Cardiac muscle cell (in vitro differentiated cells and primary cell): ENCODE measurements around the gene WDR1. TPM values are rescaled to one million over a fixed set of nuclear protein-coding genes. Genes with fewer than 3 reads are reported as not detected.

Experiments used
- DNase-seq, 2 donors: peaks; one replicate each; pipeline versions ENCODE4 v3.0.0 to v3.0.0-alpha.2; 2010 to 2017; ENCODE audit warnings: low read depth in 1 of 2, low spot score in 1 of 2
- H3K27ac ChIP-seq: fragments of 200-600 bp; sonication (generic); 2 replicates; pipeline ENCODE4 v1.5.1; 2016
- H3K27me3 ChIP-seq: fragments of 200-600 bp; sonication (generic); 2 replicates; pipeline ENCODE4 v1.6.0; 2016; ENCODE audit warnings: control low read depth
- H3K36me3 ChIP-seq: fragments of 200-600 bp; sonication (generic); 2 replicates; pipeline ENCODE4 v1.5.1; 2016; ENCODE audit warnings: control low read depth
- H3K4me1 ChIP-seq: fragments of 200-600 bp; sonication (generic); 2 replicates; pipeline ENCODE4 v1.8.1; 2017; ENCODE audit warnings: low read depth, mild to moderate bottlenecking, mixed run types
- H3K4me3 ChIP-seq: fragments of 200-600 bp; sonication (generic); 2 replicates; pipeline ENCODE4 v1.5.1; 2016; ENCODE audit warnings: mild to moderate bottlenecking
- H3K9me3 ChIP-seq: fragments of 200-600 bp; sonication (generic); 2 replicates; pipeline ENCODE4 v1.5.1; 2017; ENCODE audit warnings: low read depth, mild to moderate bottlenecking, control low read depth
- polyA plus RNA-seq: library from polyadenylated mRNA; unstranded; fragments of >200 nt; fragmentation: Nextera tagmentation; extraction: Ambion mirVana; gene quantifications from 2 replicates; pipeline ENCODE4 v1.2.1, GENCODE V29; 2016
- total RNA-seq: library from RNA; depleted of rRNA; stranded (reverse); fragments of >200 nt; gene quantifications from 2 replicates; pipeline ENCODE4 v1.2.3, GENCODE V29; 2016
- TF ChIP-seq, protein P1 (sequence below): IDR thresholded peaks from 2 replicates; pipeline ENCODE4 v1.5.1; 2012; ENCODE audit warnings: low read depth, mild to moderate bottlenecking, low read length

WDR1 gene
- total and polyA plus RNA-seq, 2 experiments from 2014 or later = 198 to 347 TPM

DNA sequence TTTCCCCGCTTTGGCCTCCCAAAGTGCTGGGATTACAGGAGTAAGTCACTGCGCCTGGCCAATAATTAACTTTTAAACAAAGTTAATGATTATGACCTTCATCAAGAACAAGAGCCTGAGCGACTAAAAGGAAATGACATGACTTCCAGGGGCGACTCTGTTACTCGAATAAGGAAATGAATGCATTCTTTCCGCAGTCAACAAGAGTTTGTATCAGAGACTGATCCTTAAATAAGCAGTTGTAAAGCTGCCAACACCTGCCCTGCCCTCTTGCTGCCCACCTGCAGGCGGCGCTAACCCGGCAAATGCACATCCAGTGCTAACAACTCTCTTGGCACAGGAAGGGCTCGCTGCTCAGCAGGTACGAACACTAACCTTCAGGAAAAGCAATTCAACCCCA, 27.3 kb downstream of the WDR1 start:
- H3K9me3 ChIP-seq = no peaks in the 10 kb centered on the region
- peaks cover 33% of the 10 kb centered on the region for H3K4me1 ChIP-seq
- peak overlapping the region; percentile 34 for H3K27ac ChIP-seq
- no peaks in the 10 kb centered on the region for H3K27me3 ChIP-seq
- TF ChIP-seq, protein P1, sequence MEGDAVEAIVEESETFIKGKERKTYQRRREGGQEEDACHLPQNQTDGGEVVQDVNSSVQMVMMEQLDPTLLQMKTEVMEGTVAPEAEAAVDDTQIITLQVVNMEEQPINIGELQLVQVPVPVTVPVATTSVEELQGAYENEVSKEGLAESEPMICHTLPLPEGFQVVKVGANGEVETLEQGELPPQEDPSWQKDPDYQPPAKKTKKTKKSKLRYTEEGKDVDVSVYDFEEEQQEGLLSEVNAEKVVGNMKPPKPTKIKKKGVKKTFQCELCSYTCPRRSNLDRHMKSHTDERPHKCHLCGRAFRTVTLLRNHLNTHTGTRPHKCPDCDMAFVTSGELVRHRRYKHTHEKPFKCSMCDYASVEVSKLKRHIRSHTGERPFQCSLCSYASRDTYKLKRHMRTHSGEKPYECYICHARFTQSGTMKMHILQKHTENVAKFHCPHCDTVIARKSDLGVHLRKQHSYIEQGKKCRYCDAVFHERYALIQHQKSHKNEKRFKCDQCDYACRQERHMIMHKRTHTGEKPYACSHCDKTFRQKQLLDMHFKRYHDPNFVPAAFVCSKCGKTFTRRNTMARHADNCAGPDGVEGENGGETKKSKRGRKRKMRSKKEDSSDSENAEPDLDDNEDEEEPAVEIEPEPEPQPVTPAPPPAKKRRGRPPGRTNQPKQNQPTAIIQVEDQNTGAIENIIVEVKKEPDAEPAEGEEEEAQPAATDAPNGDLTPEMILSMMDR = peak; percentile 38
- DNase-seq = no peak
- no peak overlapping the region for H3K4me3 ChIP-seq
- peaks cover 60% of the 10 kb centered on the region for H3K36me3 ChIP-seq

DNA sequence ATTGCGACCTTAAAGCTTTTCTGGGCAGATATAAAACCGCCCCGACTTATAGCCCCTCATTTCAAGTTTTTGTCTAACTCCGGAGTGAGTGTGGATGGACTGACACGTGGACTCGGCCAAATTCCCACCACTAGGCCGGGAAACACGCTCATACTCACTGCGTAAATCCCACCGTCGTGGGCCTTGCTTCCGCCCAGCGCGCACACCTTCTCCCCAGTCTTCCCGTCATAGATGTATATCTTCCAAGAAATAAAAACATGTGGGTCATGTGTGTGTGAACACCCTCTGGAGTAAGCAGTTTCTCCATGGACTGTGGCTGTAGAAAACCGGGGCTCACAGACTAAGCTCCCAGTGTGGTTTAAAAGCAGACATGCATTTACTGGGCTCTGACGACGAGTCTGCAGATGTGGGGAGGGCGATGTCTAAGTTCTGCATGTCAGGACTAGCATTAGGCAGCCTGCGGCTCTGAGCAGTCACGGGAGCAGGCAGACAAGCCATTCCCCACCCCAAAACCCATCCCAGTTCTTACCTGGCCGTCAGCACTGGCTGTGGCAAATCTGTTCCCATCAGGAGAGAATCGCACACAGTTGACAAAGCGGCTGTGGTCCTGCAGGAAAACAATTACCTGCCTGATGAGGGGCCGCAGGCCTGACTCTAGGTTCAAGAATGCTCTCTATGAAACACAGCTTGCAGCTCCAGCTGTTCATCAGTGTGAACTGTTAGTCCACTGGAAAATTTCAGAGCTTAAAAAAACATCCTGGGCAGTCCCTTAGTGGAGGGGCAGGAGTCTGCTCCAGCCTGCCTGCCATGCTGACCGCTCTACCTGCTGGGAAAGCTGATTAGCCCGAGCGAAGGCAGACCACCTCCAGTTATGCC, 28.2 kb downstream of the WDR1 start:
- Histone ChIP-seq H3K4me3 (no peak overlapping the region), H3K27me3 (no peaks in the 10 kb centered on the region), H3K36me3 (peaks cover 66% of the 10 kb centered on the region), H3K27ac (no peak overlapping the region), H3K9me3 (no peaks in the 10 kb centered on the region), H3K4me1 (peaks cover 25% of the 10 kb centered on the region)
- TF ChIP-seq, protein P1 = no peak
- no peak for DNase-seq

DNA sequence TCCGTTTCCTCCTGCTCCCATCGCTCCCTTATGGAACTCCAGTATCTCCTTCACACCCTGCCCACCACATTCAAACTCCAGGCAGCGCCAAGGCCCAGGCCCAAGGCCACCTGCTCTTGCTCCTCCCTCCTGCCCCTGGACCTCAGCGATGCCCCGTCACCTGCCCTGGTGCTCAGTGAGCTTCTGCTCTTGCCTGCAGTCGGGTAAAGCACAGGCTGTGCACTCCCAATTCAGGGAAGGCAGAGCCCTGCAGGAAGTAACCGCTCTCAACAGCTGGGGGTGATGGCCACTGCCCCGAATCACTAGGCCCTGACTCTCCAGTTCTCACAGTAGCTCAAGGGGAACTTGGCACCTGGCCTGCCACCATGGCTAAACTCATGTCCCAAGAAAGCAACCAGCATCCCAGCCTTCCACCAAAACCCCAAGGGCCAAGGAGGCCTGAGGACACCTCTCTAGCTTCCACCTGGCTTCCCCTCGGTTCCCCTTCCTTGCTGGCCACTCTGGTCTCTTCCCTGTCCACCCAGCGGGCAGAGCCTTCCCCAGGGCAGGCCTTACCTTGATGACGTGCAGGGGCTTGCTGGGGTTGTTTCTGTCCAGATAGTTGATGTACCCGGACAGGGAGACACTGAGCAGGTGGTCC, 29.3 kb downstream of the WDR1 start:
- TF ChIP-seq, protein P1 = no peak
- no peak overlapping the region for H3K27ac ChIP-seq

DNA sequence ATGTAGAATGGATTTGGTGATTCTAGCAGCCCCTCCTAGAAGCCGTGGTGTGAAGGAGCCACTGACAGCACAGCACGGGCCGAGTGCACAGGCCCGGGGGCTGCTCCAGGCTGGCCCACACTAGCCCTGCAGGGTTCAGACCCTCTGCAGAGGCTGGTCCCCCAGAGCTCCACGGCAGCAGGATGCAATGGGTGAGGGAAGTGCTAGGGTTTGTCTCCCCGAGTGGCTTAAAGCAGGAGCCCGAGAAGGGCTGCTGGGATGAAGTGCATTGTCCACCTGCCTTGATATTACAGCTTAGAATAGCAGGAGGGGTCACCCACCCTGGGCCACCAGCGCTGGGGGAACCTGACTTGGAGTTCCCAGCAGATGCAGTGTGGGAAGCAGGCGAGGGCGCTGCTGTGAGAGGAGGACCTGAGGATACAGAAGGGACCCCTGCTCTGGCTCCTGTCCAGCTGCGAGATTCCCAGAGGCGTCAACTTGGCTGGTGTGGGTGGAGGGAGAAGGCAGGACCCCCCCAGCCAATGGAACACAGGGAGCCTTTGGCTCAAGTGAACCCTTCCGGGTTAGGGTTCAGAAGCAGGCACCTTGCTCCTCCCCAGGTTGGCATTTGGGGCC, 30.0 kb downstream of the WDR1 start:
- TF ChIP-seq, protein P1 = no peak
- H3K9me3 ChIP-seq = no peaks in the 10 kb centered on the region
- H3K27ac ChIP-seq = no peak overlapping the region
- H3K4me1 ChIP-seq = peaks cover 7% of the 10 kb centered on the region
- H3K36me3 ChIP-seq = peaks cover 79% of the 10 kb centered on the region
- H3K4me3 ChIP-seq = no peak overlapping the region
- no peak for DNase-seq
- no peaks in the 10 kb centered on the region for H3K27me3 ChIP-seq

More for the DNA sequence above, 29.3 kb downstream of the WDR1 start:
- DNase-seq = no peak
- Histone ChIP-seq H3K36me3 (peaks cover 76% of the 10 kb centered on the region), H3K4me1 (peaks cover 14% of the 10 kb centered on the region), H3K9me3 (no peaks in the 10 kb centered on the region), H3K4me3 (no peak overlapping the region), H3K27me3 (no peaks in the 10 kb centered on the region)

DNA sequence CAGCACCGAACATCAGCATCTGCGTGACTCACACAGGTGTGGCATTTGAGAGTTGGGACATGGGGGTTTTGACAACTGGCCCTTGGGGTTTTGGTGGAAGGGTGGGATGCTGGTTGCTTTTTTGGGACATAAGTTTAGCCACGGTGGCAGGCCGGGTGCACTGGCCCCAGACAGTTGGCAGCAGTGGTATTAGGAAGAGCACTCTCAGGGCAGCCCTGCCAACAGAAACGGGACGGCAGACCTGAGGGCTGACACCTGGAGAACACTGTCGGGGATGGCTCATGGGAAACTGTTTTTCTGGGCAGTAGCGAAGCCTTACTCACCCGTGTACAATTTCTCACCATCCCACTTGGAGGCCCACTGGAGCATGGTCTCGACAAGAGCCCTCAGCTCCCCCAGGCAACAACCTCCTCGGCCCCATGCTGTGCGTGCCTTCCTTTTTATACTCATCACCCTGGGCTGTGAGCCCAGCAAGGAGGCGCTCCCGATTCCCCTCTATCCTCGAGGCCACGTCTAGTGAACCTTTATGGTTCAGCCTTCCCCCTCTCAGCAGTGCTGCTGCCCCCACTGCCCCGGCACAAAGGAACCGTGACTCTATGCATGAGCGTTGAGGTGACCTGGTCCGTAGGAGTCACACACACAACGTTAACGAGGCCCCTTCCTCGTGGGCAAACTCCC, 30.6 kb downstream of the WDR1 start:
- no peaks in the 10 kb centered on the region for H3K9me3 ChIP-seq
- TF ChIP-seq, protein P1 = no peak
- peaks cover under 1% of the 10 kb centered on the region for H3K4me1 ChIP-seq
- H3K27me3 ChIP-seq = no peaks in the 10 kb centered on the region
- DNase-seq = no peak
- H3K36me3 ChIP-seq = peaks cover 79% of the 10 kb centered on the region
- H3K4me3 ChIP-seq = no peak overlapping the region
- peak overlapping the region; percentile 75 for H3K27ac ChIP-seq
